NCI-H2081 treated with DMSO at 0.1 percent for 48 hours (cell line): ENCODE measurements around the gene SBNO1.
A peak's percentile ranks its signal among the peaks of the same experiment; 100 is the strongest.
"Not testable (repeated sequence)": the region's sequence is repeated elsewhere in the genome, so short reads cannot be mapped to it uniquely, and the experiment has no call there.

ENCODE experiments used
- DNase-seq: peaks from one replicate; lab custom pipeline; 2025; lab: John Stamatoyannopoulos, UW

The SBNO1 gene

DNA sequence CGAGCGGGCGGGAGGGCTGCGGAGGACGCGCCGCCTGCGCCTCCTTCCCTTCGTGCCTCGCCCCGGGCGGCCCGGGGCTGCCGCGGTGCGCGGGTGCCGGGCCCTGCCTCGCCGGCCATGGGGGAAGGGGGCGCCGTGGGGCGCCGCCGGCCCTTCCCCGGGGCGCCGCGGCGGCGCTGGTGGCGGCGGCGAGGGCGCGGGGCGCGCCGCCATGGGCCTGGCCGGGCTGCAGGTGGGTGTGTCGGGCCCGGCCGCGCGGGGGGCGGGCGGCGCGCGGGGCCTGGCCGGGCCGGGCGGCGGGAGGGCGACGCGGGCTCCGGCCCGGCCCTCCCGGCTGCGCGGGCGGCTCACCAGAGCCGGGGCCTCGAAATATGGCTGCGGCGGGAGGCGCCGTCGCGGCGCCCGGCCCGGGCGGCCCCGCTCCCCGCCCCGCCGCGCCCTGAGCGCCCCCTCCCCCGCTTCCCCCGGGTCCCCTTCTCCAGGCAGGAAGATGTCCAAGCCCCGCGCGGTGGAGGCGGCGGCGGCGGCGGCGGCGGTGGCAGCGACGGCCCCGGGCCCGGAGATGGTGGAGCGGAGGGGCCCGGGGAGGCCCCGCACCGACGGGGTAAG is 24.4 kb upstream of the SBNO1 start:
- DNase-seq, result no peak

DNA sequence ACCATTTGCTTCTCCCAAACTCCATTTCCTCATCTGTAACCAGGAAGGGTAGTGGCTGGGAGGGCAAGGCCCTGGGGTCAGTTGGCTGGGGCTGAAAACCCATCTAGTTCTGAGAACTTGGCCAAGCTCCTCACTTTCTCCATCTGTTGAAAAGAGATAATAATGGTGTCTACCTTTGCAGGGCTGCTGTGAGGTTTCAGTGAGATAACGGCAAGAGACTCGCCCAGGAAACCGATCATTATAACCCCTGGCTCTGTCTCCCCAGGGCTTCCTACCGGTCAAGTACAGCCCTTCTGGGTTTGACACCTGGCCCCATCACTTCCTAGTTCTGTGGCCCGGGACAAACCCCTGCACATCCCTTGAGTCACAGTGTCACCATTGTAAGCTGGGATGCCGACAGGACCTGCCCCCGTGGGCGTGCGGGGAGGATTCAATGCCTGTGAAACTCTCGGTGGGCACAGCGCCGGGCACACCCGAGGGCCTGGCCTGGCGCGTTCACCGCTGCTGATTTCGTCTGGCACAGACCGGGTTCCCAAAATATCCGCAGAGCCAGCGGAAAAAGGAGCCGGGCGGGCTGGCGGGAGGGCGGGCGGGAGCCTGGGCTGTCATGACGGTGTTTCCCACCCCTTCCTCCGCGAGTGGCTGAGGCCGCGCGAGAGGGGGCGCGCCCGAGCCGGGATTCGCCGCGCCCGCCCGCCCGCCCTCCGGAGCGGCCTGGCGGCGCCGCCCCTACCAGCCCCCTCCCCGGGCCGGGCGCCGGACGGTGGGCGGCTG is 23.7 kb upstream of the SBNO1 start:
- no peak for DNase-seq

- DNase-seq, result no peak
Measured at GRCh38 chr12:123387508-123388176, 23.0 kb upstream of the SBNO1 start.

- DNase-seq, result not testable (repeated sequence)
Measured at GRCh38 chr12:123385536-123385935, 20.9 kb upstream of the SBNO1 start.

DNA sequence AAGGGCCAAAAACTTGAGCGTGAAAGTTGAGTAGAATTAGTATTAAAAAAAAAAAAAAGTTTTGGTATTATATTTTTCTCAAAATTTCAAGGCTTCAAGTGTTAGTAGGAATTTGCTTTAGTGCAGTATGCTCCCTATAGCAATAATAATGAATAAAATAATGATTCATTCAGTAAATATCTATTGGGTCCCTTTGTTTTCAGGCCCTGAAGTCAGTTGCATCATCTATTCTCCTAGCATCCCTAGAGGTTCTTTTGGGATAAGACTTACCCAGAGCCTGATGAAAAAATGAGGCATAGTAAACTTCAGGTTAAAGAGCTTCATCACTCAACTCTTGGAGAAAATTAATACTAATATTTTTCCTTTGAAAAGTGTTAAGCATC is 20.3 kb upstream of the SBNO1 start:
- DNase-seq, result no peak

GRCh38 chr12:123384318-123384993 is 19.8 kb upstream of the SBNO1 start:
- DNase-seq, result no peak

DNA sequence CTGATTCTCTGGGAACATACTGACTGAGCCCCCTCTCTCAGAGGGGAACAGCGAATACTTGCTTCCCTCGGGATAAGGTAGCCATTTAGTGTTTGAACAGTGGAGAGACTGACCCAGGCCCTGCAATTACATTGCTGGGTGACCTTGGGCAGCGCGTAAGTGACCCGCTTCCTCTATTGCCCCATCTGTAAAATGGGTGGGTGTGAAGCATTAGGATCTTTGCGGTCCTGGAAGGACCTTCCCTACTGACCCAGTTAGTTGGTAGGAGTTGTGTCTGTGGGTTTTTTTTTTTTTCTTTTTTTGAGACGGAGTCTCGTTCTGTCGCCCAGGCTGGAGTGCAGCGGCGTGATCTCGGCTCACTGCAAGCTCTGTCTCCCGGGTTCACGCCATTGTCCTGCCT is 18.0 kb upstream of the SBNO1 start:
- DNase-seq, result no peak

- no peak for DNase-seq
Measured at GRCh38 chr12:123379391-123379790, 14.7 kb upstream of the SBNO1 start.

DNA sequence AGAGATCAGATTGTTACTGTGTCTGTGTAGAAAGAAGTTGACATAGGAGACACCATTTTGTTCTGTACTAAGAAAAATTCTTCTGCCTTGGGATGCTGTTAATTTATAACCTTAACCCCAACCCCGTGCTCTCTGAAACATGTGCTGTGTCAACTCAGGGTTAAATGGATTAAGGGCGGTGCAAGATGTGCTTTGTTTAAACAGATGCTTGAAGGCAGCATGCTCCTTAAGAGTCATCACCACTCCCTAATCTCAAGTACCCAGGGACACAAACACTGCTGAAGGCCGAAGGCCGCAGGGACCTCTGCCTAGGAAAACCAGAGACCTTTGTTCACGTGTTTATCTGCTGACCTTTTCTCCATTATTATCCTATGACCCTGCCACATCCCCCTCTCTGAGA is 7.8 kb upstream of the SBNO1 start:
- not testable (repeated sequence) for DNase-seq

- not testable (repeated sequence) for DNase-seq
Measured at GRCh38 chr12:123371667-123372368, 7.2 kb upstream of the SBNO1 start.

DNA sequence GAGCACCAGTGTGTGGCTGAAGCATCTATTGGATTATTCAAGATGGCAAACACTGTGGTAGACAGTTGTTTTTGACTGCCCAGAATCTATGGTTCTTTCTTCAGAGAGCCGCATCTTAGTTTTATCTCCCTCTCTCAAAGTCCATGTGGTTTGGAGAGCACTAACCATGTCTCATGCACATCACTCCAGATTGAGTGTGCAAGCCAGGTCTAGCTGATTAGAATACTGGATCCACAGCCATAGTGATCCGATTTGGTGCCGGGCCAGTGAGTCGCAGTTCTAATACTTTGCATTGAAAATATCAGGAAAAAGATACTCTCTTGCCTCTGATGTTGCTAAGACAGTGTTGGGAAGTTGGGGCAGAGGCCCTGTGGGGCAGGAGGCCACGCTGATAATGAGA is 4.6 kb upstream of the SBNO1 start:
- DNase-seq, result no peak

- not testable (repeated sequence) for DNase-seq
Measured at GRCh38 chr12:123368431-123368830, 3.8 kb upstream of the SBNO1 start.

DNA sequence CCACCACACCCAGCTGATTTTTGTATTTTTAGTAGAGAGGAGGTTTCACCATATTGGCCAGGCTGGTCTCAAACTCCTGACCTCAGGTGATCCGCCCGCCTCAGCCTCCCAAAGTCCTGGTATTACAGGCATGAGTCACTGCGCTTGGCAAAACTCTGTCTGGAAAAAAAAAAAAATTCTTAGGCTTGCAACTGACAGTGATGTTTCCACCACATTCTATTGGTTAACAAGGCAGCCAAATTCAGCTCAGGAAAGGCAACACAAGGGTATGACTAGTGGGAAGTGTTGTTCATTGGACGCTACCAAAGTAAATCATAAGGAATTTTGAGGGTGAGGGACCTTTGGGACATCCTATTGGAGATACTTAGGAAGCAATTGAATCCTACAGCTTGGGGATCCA is 2.9 kb upstream of the SBNO1 start:
- DNase-seq, result no peak

DNA sequence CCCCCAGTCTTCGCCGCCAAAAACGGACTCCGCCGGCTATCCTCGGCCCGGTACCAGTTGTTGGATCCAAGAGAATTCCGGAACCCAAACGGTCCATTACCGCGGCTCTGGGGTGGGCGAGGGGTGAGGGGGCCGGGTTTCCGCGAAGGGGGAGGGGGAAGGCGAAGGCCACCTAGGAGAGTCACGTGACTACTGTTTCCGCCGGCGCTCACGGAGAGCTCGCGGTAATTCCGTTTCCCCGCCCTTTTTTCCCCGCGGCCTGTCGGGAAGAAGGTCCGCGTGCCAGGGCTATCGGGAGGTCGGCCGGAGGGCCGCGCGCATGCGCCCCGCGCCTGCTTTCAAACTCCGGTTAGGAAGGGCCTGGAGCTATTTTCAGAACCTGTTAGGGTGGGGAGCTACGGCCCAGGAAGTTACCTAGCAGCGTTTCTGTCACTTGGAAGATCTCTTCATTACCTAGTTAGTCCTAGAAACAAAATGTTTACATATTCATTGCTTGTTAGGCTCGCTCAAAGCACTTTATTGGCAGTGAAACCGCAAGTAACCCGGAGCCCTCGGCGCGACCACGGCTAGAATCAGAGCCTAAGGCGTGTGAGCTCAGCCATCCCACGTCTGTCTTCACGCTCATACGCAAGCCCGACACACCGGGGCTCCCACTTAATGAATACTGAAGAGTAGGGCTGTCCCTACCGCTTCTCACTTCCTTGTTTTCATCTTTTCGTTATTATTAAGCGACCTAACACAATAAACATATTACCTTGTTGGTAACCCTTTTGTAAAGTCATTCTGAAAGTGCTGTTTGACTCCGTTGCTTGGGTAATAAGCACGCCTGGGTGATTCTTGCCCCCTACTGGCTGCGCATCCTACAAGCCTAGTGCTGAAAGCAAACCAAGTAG is 624 bp upstream of the SBNO1 start:
- peak; percentile 94 for DNase-seq

DNA sequence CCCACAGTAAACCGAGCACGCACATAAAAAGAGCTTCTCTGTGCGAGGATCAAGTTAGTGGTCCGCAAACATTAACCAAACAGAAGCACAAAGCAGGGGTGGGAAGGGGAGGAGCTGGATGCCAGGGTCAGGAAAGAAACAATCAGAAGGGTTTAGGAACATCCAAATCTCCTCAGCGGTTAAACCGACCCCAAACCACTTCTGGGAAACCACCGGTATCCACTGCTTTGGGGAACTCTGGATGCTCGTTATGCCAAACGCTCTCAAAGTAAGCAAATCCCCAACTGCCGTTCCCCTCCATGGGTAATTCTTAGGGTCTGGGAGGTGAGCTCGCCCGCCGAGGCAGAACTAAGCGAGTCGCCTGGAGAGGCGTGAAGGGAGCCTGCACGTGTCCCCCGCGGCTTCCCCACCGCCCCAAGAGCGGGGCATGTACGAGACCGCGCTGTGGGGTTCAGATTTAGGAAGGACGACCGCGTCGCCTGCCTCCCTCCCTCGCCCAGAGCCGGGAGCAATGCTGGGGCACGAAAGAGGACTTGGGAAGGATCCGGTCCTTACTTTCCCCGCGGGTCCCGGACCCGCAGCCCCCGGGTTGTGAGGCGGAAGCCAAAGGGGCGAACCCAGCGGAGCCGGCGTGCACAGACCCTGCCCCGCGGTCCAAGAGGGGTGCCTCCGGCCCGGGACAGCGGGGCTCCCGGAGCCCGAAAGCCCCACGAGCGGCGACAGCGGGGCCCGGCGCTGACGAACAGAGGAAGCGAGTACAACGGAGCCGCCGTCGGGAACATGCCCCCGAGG is 711 bp downstream of the SBNO1 start:
- DNase-seq, result no peak

- DNase-seq, result no peak
Measured at GRCh38 chr12:123363390-123363739, 1.3 kb downstream of the SBNO1 start.

DNA sequence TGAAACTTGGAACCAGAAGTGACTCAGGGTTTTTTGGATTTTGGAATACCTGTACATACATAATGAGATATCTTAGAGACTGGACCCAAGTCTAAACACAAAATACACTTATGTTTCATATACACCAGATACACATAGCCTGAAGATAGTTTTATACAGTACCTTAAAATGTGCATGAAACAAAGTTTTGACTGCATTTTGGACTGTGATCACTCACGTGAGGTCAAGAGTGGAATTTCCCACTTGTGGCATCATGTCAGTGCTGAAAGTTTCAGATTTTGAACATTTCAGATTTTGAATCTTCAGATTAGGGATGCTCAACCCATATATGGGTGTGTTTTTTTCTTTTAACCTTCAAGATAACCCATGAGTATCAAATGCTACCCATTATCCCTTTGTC is 6.6 kb downstream of the SBNO1 start:
- no peak for DNase-seq

DNA sequence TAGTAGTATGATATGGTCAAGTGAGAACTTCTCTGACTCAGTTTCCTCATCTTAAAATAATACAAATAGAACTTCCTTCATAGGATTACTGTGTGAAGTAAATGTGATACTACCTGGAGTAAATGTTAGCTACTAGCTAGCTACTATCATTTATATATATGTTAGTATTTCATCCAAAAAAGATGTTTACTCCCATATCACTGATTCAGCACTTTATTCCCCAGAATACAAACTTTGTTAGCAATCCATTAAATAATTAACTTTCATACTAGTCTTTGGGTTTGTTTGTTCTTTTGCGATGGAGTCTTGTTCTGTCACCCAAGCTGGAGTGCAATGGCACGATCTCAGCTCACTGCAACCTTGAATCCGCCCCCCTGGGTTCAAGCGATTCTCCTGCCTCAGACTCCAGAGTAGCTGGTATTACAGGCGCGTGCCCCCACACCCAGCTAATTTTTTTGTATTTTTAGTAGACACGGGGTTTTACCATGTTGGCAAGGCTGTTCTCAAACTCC is 8.4 kb downstream of the SBNO1 start:
- DNase-seq, result no peak

DNA sequence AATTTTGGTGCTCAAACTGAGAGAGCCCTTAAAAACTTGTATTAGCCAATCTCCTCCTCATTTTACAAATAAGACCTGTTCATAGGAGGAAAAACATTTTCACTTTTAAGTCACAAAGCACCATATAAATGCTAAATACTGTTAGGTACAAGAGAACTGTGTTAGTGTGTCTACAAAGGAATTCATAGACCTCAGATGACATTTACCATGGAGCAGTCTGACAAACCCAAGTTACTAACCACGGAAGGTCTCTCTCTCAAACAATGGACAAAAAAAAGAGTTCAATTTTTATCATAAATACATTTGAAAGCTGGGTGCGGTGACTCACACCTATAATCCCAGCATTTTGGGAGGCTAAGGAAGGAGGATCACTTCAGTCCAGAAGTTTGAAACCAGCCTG is 10.0 kb downstream of the SBNO1 start:
- no peak for DNase-seq

DNA sequence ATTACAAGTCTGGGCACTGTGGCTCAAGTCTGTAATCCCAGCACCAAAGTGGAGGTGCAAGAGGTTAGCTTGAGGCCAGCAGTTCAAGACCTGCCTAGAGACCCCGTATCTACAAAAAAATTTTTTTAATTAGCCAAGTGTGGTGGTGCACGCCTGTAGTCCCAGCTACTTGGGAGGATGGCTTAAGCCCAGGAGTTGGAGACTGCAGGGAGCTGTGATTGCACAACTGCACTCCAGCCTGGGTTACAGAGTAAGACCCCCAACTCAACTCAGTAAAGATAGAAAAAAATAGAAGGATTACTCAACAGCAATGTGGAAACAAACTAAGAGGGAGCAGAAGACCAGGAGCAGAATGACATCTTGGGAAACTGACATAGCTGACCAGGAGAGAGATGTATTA is 13.3 kb downstream of the SBNO1 start:
- no peak for DNase-seq
